Measurements from ENCODE around the gene SPATA9.

- TF ChIP-seq ZNF174 (CRISPR knock-in tag; IDR thresholded peaks at IDR 0.05) (no peak), NFIX (CRISPR knock-in tag; IDR thresholded peaks at IDR 0.05; ENCODE audit: low read depth) (no peak), PRMT5 (CRISPR knock-in tag; IDR thresholded peaks at IDR 0.05) (no peak), FOSL1 (tag; conservative IDR thresholded peaks at IDR 0.05) (no peak), DMBX1 (CRISPR knock-in tag; IDR thresholded peaks at IDR 0.05; ENCODE audit: borderline replicate concordance) (no peak), SRSF9 (IDR thresholded peaks at IDR 0.05; ENCODE audit: borderline replicate concordance, low read depth, low read length) (no peak), SMC3 (conservative IDR thresholded peaks at IDR 0.05; ENCODE audit: insufficient read depth, low read depth, low read length) (no peak), PKNOX1 (IDR thresholded peaks at IDR 0.05) (no peak), CBX2 (IDR thresholded peaks at IDR 0.05; ENCODE audit: insufficient read depth, low read length, poor library complexity, severe bottlenecking) (no peak), GMEB1 (CRISPR knock-in tag; IDR thresholded peaks at IDR 0.05) (no peak)
- TF ChIP-seq, protein P1, sequence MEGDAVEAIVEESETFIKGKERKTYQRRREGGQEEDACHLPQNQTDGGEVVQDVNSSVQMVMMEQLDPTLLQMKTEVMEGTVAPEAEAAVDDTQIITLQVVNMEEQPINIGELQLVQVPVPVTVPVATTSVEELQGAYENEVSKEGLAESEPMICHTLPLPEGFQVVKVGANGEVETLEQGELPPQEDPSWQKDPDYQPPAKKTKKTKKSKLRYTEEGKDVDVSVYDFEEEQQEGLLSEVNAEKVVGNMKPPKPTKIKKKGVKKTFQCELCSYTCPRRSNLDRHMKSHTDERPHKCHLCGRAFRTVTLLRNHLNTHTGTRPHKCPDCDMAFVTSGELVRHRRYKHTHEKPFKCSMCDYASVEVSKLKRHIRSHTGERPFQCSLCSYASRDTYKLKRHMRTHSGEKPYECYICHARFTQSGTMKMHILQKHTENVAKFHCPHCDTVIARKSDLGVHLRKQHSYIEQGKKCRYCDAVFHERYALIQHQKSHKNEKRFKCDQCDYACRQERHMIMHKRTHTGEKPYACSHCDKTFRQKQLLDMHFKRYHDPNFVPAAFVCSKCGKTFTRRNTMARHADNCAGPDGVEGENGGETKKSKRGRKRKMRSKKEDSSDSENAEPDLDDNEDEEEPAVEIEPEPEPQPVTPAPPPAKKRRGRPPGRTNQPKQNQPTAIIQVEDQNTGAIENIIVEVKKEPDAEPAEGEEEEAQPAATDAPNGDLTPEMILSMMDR (IDR thresholded peaks at IDR 0.05 in 2 of 3, conservative IDR thresholded peaks at IDR 0.05 in 1 of 3; ENCODE audit: insufficient read depth in 2 of 3, low read depth in 1 of 3, low read length in 3 of 3): no peak
- TF ChIP-seq, protein P2, sequence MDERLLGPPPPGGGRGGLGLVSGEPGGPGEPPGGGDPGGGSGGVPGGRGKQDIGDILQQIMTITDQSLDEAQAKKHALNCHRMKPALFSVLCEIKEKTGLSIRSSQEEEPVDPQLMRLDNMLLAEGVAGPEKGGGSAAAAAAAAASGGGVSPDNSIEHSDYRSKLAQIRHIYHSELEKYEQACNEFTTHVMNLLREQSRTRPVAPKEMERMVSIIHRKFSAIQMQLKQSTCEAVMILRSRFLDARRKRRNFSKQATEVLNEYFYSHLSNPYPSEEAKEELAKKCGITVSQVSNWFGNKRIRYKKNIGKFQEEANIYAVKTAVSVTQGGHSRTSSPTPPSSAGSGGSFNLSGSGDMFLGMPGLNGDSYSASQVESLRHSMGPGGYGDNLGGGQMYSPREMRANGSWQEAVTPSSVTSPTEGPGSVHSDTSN (CRISPR knock-in tag; IDR thresholded peaks at IDR 0.05; ENCODE audit: low read depth): no peak
- TF ChIP-seq, protein P2 (tag; conservative IDR thresholded peaks at IDR 0.05; ENCODE audit: low read depth): no peak
- TF ChIP-seq, protein P3, sequence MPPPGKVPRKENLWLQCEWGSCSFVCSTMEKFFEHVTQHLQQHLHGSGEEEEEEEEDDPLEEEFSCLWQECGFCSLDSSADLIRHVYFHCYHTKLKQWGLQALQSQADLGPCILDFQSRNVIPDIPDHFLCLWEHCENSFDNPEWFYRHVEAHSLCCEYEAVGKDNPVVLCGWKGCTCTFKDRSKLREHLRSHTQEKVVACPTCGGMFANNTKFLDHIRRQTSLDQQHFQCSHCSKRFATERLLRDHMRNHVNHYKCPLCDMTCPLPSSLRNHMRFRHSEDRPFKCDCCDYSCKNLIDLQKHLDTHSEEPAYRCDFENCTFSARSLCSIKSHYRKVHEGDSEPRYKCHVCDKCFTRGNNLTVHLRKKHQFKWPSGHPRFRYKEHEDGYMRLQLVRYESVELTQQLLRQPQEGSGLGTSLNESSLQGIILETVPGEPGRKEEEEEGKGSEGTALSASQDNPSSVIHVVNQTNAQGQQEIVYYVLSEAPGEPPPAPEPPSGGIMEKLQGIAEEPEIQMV (tag; conservative IDR thresholded peaks at IDR 0.05; ENCODE audit: low read depth): no peak
Observed at GRCh38 chr5:95652849-95653248, 29.9 kb downstream of the SPATA9 start.
